ENCODE results near the gene TREX2. TPM values are rescaled to one million over a fixed set of nuclear protein-coding genes. Genes with fewer than 3 reads are reported as not detected.

The TREX2 gene
- total and polyA plus RNA-seq, 2 of the 4 experiments (the other 2 are of a cell fraction) = 0.36 to 0.84 TPM

DNA sequence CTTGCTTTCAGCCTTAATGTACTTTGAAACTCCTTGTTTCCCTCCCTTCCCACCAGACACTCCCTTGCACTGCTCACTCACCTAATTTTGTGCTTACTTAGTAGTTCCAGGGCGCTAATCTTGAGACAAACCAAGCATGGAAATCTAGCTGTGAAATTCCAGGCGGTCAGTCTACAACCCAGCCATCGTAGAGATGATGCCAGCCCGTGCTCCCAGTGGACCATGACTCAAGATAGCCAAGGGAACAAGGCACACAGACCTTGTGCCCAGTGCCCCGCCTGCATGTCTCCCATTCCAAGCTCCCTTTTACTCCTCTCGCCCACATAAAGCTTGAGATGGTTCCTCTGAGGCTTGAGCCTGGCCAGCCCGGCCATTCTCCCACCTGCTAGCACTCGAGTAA lies 11.1 kb downstream of the TREX2 start:
- in situ Hi-C loops (cut with MboI; ENCODE audit: low sequenced_read_pairs) = no loop called here
- DNase-seq = no peak

More for the DNA sequence above, 11.1 kb downstream of the TREX2 start:
- Histone ChIP-seq H3K36me3 (ENCODE audit: control insufficient read depth, insufficient read depth, low read length) (no peaks in the 10 kb centered on the region), H3K9me1 (ENCODE audit: insufficient read depth, low read length) (no peaks in the 10 kb centered on the region), H3K9ac (ENCODE audit: low read depth, low read length) (no peak overlapping the region), H4K5ac (ENCODE audit: low read depth, low read length) (no peak overlapping the region), H2AFZ (replicated peaks; ENCODE audit: low read length, poor library complexity) (no peak overlapping the region), H2BK5ac (ENCODE audit: low read depth, low read length, poor library complexity, severe bottlenecking) (no peak overlapping the region), H3K4me1 (ENCODE audit: control insufficient read depth, insufficient read depth, low read length) (no peaks in the 10 kb centered on the region), H2BK15ac (ENCODE audit: low read depth, low read length) (no peak overlapping the region), H4K91ac (ENCODE audit: insufficient read depth, low read depth, low read length) (no peak overlapping the region), H3K9me3 (ENCODE audit: control insufficient read depth, insufficient read depth, low read length) (peaks cover 15% of the 10 kb centered on the region), H3K18ac (ENCODE audit: low read depth, low read length) (no peak overlapping the region), H4K8ac (ENCODE audit: low read depth in 2 of 2, low read length in 2 of 2) (no peak overlapping the region), H3K4ac (ENCODE audit: low read depth, low read length) (no peak overlapping the region), H3K4me3 (ENCODE audit: insufficient read depth, low read depth, low read length) (no peak overlapping the region), H3K23ac (ENCODE audit: low read depth, low read length) (no peak overlapping the region), H2BK20ac (ENCODE audit: low read depth, low read length) (no peak overlapping the region), H3K27ac (ENCODE audit: insufficient read depth, low read length) (no peak overlapping the region), H3K79me1 (ENCODE audit: low read depth in 1 of 2, low read length in 2 of 2) (no peaks in the 10 kb centered on the region), H3K27me3 (ENCODE audit: control insufficient read depth, insufficient read depth, low read length) (peaks cover 7% of the 10 kb centered on the region; the same call in 1 of the 2 replicates), H2AK5ac (ENCODE audit: low read depth, low read length) (no peak overlapping the region), H2AK9ac (replicated peaks; ENCODE audit: low read depth, low read length, poor library complexity) (no peak overlapping the region), H3K4me2 (ENCODE audit: low read depth, low read length) (no peak overlapping the region), H4K20me1 (ENCODE audit: insufficient read depth, low read length) (no peaks in the 10 kb centered on the region), H2BK120ac (ENCODE audit: low read depth, low read length) (no peak overlapping the region), H3K56ac (ENCODE audit: extremely low read depth, insufficient read depth, low read length) (no peak overlapping the region), H3K14ac (replicated peaks; ENCODE audit: low read depth, low read length) (no peak overlapping the region)
- ATAC-seq (ENCODE audit: low read depth) = no peak
- ChIA-PET CTCF (no interaction called here), POLR2A (ENCODE audit: unreplicated experiment) (no interaction called here)
- dilution Hi-C loops (cut with HindIII; ENCODE audit: low sequenced_read_pairs, unreplicated experiment) = no loop called here
- TF ChIP-seq MAFK (IDR thresholded peaks at IDR 0.05; ENCODE audit: low read depth, low read length) (no peak), RAD21 (IDR thresholded peaks at IDR 0.05; ENCODE audit: low read length) (no peak), MXI1 (IDR thresholded peaks at IDR 0.05; ENCODE audit: borderline replicate concordance, low read depth, low read length) (no peak), FOS (IDR thresholded peaks at IDR 0.05; ENCODE audit: low read depth, low read length) (no peak), SMC3 (IDR thresholded peaks at IDR 0.05; ENCODE audit: low read depth, low read length) (no peak), CHD1 (IDR thresholded peaks at IDR 0.05; ENCODE audit: low read depth, low read length) (no peak), BHLHE40 (IDR thresholded peaks at IDR 0.05; ENCODE audit: low read depth, low read length) (no peak), NFE2L2 (IDR thresholded peaks at IDR 0.05; ENCODE audit: low read depth, low read length) (no peak), RFX5 (IDR thresholded peaks at IDR 0.05; ENCODE audit: low read depth, low read length) (no peak)
- TF ChIP-seq, protein P1, sequence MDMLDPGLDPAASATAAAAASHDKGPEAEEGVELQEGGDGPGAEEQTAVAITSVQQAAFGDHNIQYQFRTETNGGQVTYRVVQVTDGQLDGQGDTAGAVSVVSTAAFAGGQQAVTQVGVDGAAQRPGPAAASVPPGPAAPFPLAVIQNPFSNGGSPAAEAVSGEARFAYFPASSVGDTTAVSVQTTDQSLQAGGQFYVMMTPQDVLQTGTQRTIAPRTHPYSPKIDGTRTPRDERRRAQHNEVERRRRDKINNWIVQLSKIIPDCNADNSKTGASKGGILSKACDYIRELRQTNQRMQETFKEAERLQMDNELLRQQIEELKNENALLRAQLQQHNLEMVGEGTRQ (IDR thresholded peaks at IDR 0.05; ENCODE audit: low read depth, low read length) = no peak
- TF ChIP-seq, protein P2, sequence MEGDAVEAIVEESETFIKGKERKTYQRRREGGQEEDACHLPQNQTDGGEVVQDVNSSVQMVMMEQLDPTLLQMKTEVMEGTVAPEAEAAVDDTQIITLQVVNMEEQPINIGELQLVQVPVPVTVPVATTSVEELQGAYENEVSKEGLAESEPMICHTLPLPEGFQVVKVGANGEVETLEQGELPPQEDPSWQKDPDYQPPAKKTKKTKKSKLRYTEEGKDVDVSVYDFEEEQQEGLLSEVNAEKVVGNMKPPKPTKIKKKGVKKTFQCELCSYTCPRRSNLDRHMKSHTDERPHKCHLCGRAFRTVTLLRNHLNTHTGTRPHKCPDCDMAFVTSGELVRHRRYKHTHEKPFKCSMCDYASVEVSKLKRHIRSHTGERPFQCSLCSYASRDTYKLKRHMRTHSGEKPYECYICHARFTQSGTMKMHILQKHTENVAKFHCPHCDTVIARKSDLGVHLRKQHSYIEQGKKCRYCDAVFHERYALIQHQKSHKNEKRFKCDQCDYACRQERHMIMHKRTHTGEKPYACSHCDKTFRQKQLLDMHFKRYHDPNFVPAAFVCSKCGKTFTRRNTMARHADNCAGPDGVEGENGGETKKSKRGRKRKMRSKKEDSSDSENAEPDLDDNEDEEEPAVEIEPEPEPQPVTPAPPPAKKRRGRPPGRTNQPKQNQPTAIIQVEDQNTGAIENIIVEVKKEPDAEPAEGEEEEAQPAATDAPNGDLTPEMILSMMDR (conservative IDR thresholded peaks at IDR 0.05; ENCODE audit: low read depth, low read length) = no peak
- TF ChIP-seq, protein P3, sequence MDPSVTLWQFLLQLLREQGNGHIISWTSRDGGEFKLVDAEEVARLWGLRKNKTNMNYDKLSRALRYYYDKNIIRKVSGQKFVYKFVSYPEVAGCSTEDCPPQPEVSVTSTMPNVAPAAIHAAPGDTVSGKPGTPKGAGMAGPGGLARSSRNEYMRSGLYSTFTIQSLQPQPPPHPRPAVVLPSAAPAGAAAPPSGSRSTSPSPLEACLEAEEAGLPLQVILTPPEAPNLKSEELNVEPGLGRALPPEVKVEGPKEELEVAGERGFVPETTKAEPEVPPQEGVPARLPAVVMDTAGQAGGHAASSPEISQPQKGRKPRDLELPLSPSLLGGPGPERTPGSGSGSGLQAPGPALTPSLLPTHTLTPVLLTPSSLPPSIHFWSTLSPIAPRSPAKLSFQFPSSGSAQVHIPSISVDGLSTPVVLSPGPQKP (IDR thresholded peaks at IDR 0.05; ENCODE audit: borderline replicate concordance, low read depth, low read length) = no peak
- WGBS, 2 experiments (ENCODE audit: extremely low coverage in 2 of 2, insufficient read length in 1 of 2) = 65% methylated on average over 3 of the region's 8 CpGs; no CpG with 5 or more reads in 1 of the 2 experiments
- intact Hi-C loops (cut with micrococcal nuclease) = no loop called here
- no TSS peak for BruUV-seq (replicated peaks)

Measured in IMR-90 (cell line).